Pancreas (tissue), 10 donors: ENCODE data around the gene GPR160. TPM values are rescaled to one million over a fixed set of nuclear protein-coding genes. Genes with fewer than 3 reads are reported as not detected.

Experiments used
- ATAC-seq, 4 donors: fragments of 200-7000 bp; cut with Tn5 transposase; one replicate each; pipeline versions ENCODE4 v1.8.0 to v1.9.1; 2020; ENCODE audit warnings: mild to moderate bottlenecking in 4 of 4, moderate library complexity in 4 of 4
- DNase-seq, 6 donors: peaks; one replicate each; pipeline ENCODE4 v3.0.0-alpha.2; 2020
- FAIRE-seq: peaks from 2 replicates; lab custom pipeline; 2012; peaks lifted over from hg19 to GRCh38; lab: Jason Lieb, UNC
- H3K27ac ChIP-seq, 4 donors: fragments of 200-600 bp; sonication (generic); 1 replicate in 3 of 4; 2 replicates in 1 of 4; pipeline versions ENCODE4 v1.5.0 to v1.8.0; 2020
- H3K27me3 ChIP-seq, 4 donors: fragments of 200-600 bp; one replicate each; pipeline ENCODE4 v1.8.0; 2021
- H3K36me3 ChIP-seq, 3 donors: fragments of 200-600 bp; sonication (generic) in 1 of 3; one replicate each; pipeline versions ENCODE4 v1.5.0 to v1.8.0; 2020 to 2021
- H3K4me1 ChIP-seq, 3 donors: fragments of 200-600 bp; one replicate each; pipeline ENCODE4 v1.8.0; 2021
- H3K4me3 ChIP-seq, 4 donors: fragments of 200-600 bp; sonication (generic) in 2 of 4; one replicate each; pipeline versions ENCODE4 v1.5.0 to v1.8.0; 2020 to 2021
- H3K9me3 ChIP-seq, 4 donors: fragments of 200-600 bp; one replicate each; pipeline ENCODE4 v1.8.0; 2021
- CTCF ChIP-seq, 4 donors: fragments of 200-600 bp; sonication (generic) in 3 of 4; IDR thresholded peaks; one replicate each; pipeline versions ENCODE4 v1.5.0 to v1.8.0; 2021; ENCODE audit warnings: antibody characterized with exemption in 4 of 4
- WGBS, 2 donors: extraction: QIAGEN DNeasy Blood & Tissue Kit; methylation state at CpG; one replicate each; pipeline ENCODE4 v1.1.7; 2013; 5-methylcytosine and 5-hydroxymethylcytosine counted together
- intact Hi-C, 3 donors: fragments of 100-400 bp; cut with DNase I; formaldehyde crosslinking; loops; one replicate each; pipeline versions ENCODE4 v1.11.1 to v1.14.2; 2022
- polyA plus RNA-seq, 2 donors: library from polyadenylated mRNA; stranded (reverse); fragments of 200-250 nt; gene quantifications; one replicate each; pipeline ENCODE4 v1.2.3, GENCODE V29; 2013
- total RNA-seq, 6 donors: library from RNA; stranded (reverse); fragmentation: NEBNext Ultra II Directional in 4 of 6; extraction: Animal tissue kit (Norgen Biotek cat#: 25700) in 4 of 6; gene quantifications; one replicate each; pipeline versions ENCODE4 v1.2.1 to v1.2.4, GENCODE V29; 2021 to 2023
- donor health status: healthy with polysubstance abuse.
- donor health status: DM: no; HTN: no; CAD: no; lungs with moderate emphysema.
- donor health status: DM: no; HTN: no; CAD: no.
- donor health status: control.
- donor health status: control.
- donor health status: Bipolar disorder and iron deficiency.
- donor health status: DM: yes; HTN: yes; CAD: no.
- donor health status: DM: no; HTN: no; CAD: no.
- donor health status: DM: no; HTN: no; CAD: no.
- donor health status: DM: yes; HTN: yes; CAD: no.

Gene GPR160
- total and polyA plus RNA-seq, 8 donors, result 4.4 to 12.7 (median 8.5) TPM

GRCh38 chr3:170002231-170002630 is 35.6 kb upstream of the GPR160 start:
- Histone ChIP-seq H3K27me3 (no peaks in the 10 kb centered on the region), H3K4me3 (no peak overlapping the region), H3K4me1 (no peaks in the 10 kb centered on the region), H3K27ac (no peak overlapping the region), H3K36me3 (no peaks in the 10 kb centered on the region), H3K9me3 (no peaks in the 10 kb centered on the region)
- no peak for ATAC-seq
- DNase-seq, result no peak
- no peak for TF ChIP-seq CTCF (IDR thresholded peaks at IDR 0.05)
- intact Hi-C loops, result no loop called here
- WGBS, 2 donors, result 84 to 85% methylated on average over 10 of the region's 10 CpGs
- no peak for FAIRE-seq

- Histone ChIP-seq H3K9me3 (no peaks in the 10 kb centered on the region), H3K4me1 (no peaks in the 10 kb centered on the region), H3K27me3 (no peaks in the 10 kb centered on the region), H3K4me3 (no peak overlapping the region), H3K36me3 (no peaks in the 10 kb centered on the region), H3K27ac (no peak overlapping the region)
- TF ChIP-seq CTCF (IDR thresholded peaks at IDR 0.05), result no peak
- FAIRE-seq, result no peak
- intact Hi-C loops, result no loop called here
- 88 to 89% methylated on average over 1 of the region's 1 CpG for WGBS, 2 donors
- no peak for ATAC-seq
- DNase-seq, result no peak
These were observed 34.9 kb upstream of the GPR160 start for GRCh38 chr3:170002879-170003278.

- ATAC-seq (peak in 3 of 4 donors; percentile 14 to 47 (median 23)), DNase-seq (no peak), FAIRE-seq (no peak)
- Histone ChIP-seq H3K4me1 (no peaks in the 10 kb centered on the region), H3K27ac (no peak overlapping the region), H3K36me3 (no peaks in the 10 kb centered on the region), H3K4me3 (no peak overlapping the region), H3K27me3 (no peaks in the 10 kb centered on the region), H3K9me3 (no peaks in the 10 kb centered on the region)
- WGBS, 2 donors, result 49 to 53% methylated on average over 2 of the region's 2 CpGs
- no peak for TF ChIP-seq CTCF (IDR thresholded peaks at IDR 0.05)
- intact Hi-C loops, result no loop called here
These were observed 33.9 kb upstream of the GPR160 start for GRCh38 chr3:170003881-170004356.

GRCh38 chr3:170007031-170007663 is 30.6 kb upstream of the GPR160 start:
- FAIRE-seq (no peak), ATAC-seq (peak in 2 of 4 donors; percentile 47 to 54), DNase-seq (no peak)
- Histone ChIP-seq H3K4me1 (no peaks in the 10 kb centered on the region), H3K4me3 (no peak overlapping the region), H3K9me3 (no peaks in the 10 kb centered on the region), H3K27ac (no peak overlapping the region), H3K27me3 (no peaks in the 10 kb centered on the region), H3K36me3 (no peaks in the 10 kb centered on the region)
- 62 to 72% methylated on average over 7 of the region's 7 CpGs for WGBS, 2 donors
- no peak for TF ChIP-seq CTCF (IDR thresholded peaks at IDR 0.05)
- intact Hi-C loops, result no loop called here

- FAIRE-seq (no peak), ATAC-seq (no peak), DNase-seq (no peak)
- WGBS, 2 donors, result 86 to 90% methylated on average over 4 of the region's 4 CpGs
- H3K36me3 ChIP-seq, result no peaks in the 10 kb centered on the region
- TF ChIP-seq CTCF (IDR thresholded peaks at IDR 0.05), result no peak
- H3K4me3 ChIP-seq, result no peak overlapping the region
- H3K9me3 ChIP-seq, result no peaks in the 10 kb centered on the region
- no peaks in the 10 kb centered on the region for H3K27me3 ChIP-seq
- H3K27ac ChIP-seq, result no peak overlapping the region
- intact Hi-C loops, result no loop called here
- H3K4me1 ChIP-seq, result peaks cover 0 to 4% (median 0%) of the 10 kb centered on the region in 3 donors
These were observed 27.3 kb upstream of the GPR160 start for GRCh38 chr3:170010498-170010897.
